HepG2 (cell line): ENCODE data around the gene RHBG. TPM values are rescaled to one million over a fixed set of nuclear protein-coding genes. Genes with fewer than 3 reads are reported as not detected.

Source experiments
- CENPX ChIP-seq: sonication (generic); formaldehyde crosslinking; IDR thresholded peaks from 2 replicates; pipeline ENCODE4 v1.9.0; 2021; ENCODE audit warnings: mild to moderate bottlenecking, missing genetic modification reagents, moderate library complexity
- EHMT2 ChIP-seq: fragments of 200-600 bp; sonication (generic); IDR thresholded peaks from 2 replicates; pipeline ENCODE4 v1.7.0; 2017; ENCODE audit warnings: antibody characterized with exemption, low read depth, low read length, borderline replicate concordance
- ELF3 ChIP-seq: IDR thresholded peaks from 2 replicates; pipeline ENCODE4 v1.6.1; 2016; ENCODE audit warnings: missing genetic modification reagents, missing compliant biosample characterization
- FOSL1 ChIP-seq: sonication (generic); formaldehyde crosslinking; IDR thresholded peaks from 2 replicates; pipeline ENCODE4 v1.9.0; 2021; ENCODE audit warnings: missing genetic modification reagents, borderline replicate concordance
- GATAD2A ChIP-seq: IDR thresholded peaks from 2 replicates; pipeline ENCODE4 v1.6.1; 2016
- GLMP ChIP-seq: sonication (generic); formaldehyde crosslinking; IDR thresholded peaks from 2 replicates; pipeline ENCODE4 v1.9.0; 2021; ENCODE audit warnings: missing genetic modification reagents, mild to moderate bottlenecking, borderline replicate concordance
- PRDM4 ChIP-seq: sonication (generic); formaldehyde crosslinking; IDR thresholded peaks from 2 replicates; pipeline ENCODE4 v1.9.0; 2021; ENCODE audit warnings: missing genetic modification reagents, borderline replicate concordance
- RBAK ChIP-seq: sonication (generic); formaldehyde crosslinking; IDR thresholded peaks from 2 replicates; pipeline ENCODE4 v1.5.1; 2020; ENCODE audit warnings: mild to moderate bottlenecking, missing genetic modification reagents
- RFX5 ChIP-seq: IDR thresholded peaks from 2 replicates; pipeline ENCODE4 v1.6.1; 2011; ENCODE audit warnings: low read depth, low read length, improper control_type of control experiment
- THRA ChIP-seq: sonication (generic); formaldehyde crosslinking; IDR thresholded peaks from 2 replicates; pipeline ENCODE4 v1.4.0; 2020; ENCODE audit warnings: missing genetic modification reagents, borderline replicate concordance
- XRCC5 ChIP-seq: fragments of 200-400 bp; formaldehyde crosslinking; optimal IDR thresholded peaks from 2 replicates; pipeline ENCODE3; 2017; ENCODE audit warnings: mild to moderate bottlenecking, low read length
- ZFY ChIP-seq: sonication (generic); formaldehyde crosslinking; IDR thresholded peaks from 2 replicates; pipeline ENCODE4 v1.4.0; 2020; ENCODE audit warnings: missing genetic modification reagents
- ZNF143 ChIP-seq: sonication (generic); formaldehyde crosslinking; IDR thresholded peaks from 2 replicates; pipeline ENCODE4 v1.4.0; 2020; ENCODE audit warnings: missing genetic modification reagents
- ZNF367 ChIP-seq: sonication (generic); formaldehyde crosslinking; IDR thresholded peaks from 2 replicates; pipeline ENCODE4 v1.4.0; 2020; ENCODE audit warnings: missing genetic modification reagents, borderline replicate concordance
- ZNF468 ChIP-seq: sonication (generic); formaldehyde crosslinking; IDR thresholded peaks from 2 replicates; pipeline ENCODE4 v1.8.0; 2022; ENCODE audit warnings: mild to moderate bottlenecking, moderate library complexity, missing genetic modification reagents
- ZNF615 ChIP-seq: sonication (generic); formaldehyde crosslinking; IDR thresholded peaks from 2 replicates; pipeline ENCODE4 v1.5.0; 2020; ENCODE audit warnings: mild to moderate bottlenecking, missing genetic modification reagents, borderline replicate concordance
- ZNF639 ChIP-seq: conservative IDR thresholded peaks from 2 replicates; pipeline ENCODE4 v1.6.1; 2018; ENCODE audit warnings: missing genetic modification reagents
- ZNF740 ChIP-seq: sonication (generic); formaldehyde crosslinking; IDR thresholded peaks from 2 replicates; pipeline ENCODE4 v1.4.0; 2020; ENCODE audit warnings: missing genetic modification reagents
- polyA plus RNA-seq, 8 experiments: library from polyadenylated mRNA; depleted of rRNA in 3 of 8; stranded (reverse) in 7 of 8; unstranded in 1 of 8; fragments of >200 nt; fragmentation: Illumina TruSeq in 4 of 8; extraction: Trizol in 4 of 8; gene quantifications; 2 replicates each; pipeline versions ENCODE4 v1.2.1 to v1.2.3, GENCODE V29; 2011 to 2016; ENCODE audit warnings: low read depth in 4 of 8, missing spikeins in 1 of 8, mixed read lengths in 1 of 8; ENCODE audit not compliant: insufficient read depth in 1 of 8
- total RNA-seq, 5 experiments: library from RNA; depleted of rRNA; stranded (reverse); fragments of >200 nt; fragmentation: Illumina TruSeq; extraction: Trizol; gene quantifications; 2 replicates each; pipeline ENCODE4 v1.2.3, GENCODE V29; 2016; ENCODE audit warnings: low read depth in 1 of 5
- TF ChIP-seq, protein P1 (sequence below): sonication (generic); formaldehyde crosslinking; IDR thresholded peaks from 2 replicates; pipeline ENCODE4 v1.4.0; 2020; ENCODE audit warnings: mild to moderate bottlenecking, missing genetic modification reagents

Gene RHBG
- total and polyA plus RNA-seq, 2 of the 13 experiments (the other 11 are each of a cell fraction or from before 2014, with no cell fraction given): 61.8 to 73.5 TPM

- TF ChIP-seq, protein P1, sequence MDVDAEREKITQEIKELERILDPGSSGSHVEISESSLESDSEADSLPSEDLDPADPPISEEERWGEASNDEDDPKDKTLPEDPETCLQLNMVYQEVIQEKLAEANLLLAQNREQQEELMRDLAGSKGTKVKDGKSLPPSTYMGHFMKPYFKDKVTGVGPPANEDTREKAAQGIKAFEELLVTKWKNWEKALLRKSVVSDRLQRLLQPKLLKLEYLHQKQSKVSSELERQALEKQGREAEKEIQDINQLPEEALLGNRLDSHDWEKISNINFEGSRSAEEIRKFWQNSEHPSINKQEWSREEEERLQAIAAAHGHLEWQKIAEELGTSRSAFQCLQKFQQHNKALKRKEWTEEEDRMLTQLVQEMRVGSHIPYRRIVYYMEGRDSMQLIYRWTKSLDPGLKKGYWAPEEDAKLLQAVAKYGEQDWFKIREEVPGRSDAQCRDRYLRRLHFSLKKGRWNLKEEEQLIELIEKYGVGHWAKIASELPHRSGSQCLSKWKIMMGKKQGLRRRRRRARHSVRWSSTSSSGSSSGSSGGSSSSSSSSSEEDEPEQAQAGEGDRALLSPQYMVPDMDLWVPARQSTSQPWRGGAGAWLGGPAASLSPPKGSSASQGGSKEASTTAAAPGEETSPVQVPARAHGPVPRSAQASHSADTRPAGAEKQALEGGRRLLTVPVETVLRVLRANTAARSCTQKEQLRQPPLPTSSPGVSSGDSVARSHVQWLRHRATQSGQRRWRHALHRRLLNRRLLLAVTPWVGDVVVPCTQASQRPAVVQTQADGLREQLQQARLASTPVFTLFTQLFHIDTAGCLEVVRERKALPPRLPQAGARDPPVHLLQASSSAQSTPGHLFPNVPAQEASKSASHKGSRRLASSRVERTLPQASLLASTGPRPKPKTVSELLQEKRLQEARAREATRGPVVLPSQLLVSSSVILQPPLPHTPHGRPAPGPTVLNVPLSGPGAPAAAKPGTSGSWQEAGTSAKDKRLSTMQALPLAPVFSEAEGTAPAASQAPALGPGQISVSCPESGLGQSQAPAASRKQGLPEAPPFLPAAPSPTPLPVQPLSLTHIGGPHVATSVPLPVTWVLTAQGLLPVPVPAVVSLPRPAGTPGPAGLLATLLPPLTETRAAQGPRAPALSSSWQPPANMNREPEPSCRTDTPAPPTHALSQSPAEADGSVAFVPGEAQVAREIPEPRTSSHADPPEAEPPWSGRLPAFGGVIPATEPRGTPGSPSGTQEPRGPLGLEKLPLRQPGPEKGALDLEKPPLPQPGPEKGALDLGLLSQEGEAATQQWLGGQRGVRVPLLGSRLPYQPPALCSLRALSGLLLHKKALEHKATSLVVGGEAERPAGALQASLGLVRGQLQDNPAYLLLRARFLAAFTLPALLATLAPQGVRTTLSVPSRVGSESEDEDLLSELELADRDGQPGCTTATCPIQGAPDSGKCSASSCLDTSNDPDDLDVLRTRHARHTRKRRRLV: no peak
- TF ChIP-seq ZNF740 (CRISPR knock-in tag) (no peak), ZNF615 (CRISPR knock-in tag) (no peak), GATAD2A (CRISPR knock-in tag) (no peak), GLMP (CRISPR knock-in tag) (no peak), FOSL1 (CRISPR knock-in tag) (no peak), ZFY (no peak), ZNF639 (no peak), ELF3 (CRISPR knock-in tag) (no peak), CENPX (no peak), THRA (no peak), RBAK (CRISPR knock-in tag) (no peak), ZNF468 (CRISPR knock-in tag) (no peak), ZNF143 (CRISPR knock-in tag) (no peak), RFX5 (no peak), EHMT2 (no peak), PRDM4 (CRISPR knock-in tag) (no peak), XRCC5 (no peak), ZNF367 (CRISPR knock-in tag) (no peak)
Observed at GRCh38 chr1:156337888-156338179, 31.2 kb upstream of the RHBG start (continued).
